ENCODE measurements around the gene PRKAR2B.

DNA sequence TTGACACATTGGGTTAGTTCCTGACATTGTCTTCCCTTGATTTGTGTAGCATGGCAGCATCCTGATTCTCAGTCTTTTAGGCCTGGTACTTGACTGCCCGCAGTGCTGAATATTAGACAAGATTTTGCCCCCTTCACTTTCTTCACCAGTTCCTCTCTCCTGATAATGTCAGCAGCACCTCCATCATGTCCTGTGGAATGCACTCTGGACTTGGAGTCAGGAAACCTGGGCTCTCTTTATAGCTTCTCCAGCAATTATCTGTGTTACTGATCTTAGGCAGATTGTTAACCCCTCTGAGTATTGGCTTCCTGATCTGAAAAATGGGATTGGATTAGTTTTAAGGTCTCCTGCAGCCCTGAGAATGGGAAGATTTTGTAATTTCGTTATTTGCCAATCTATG is 143.3 kb downstream of the PRKAR2B start:
- TF ChIP-seq, protein P1, sequence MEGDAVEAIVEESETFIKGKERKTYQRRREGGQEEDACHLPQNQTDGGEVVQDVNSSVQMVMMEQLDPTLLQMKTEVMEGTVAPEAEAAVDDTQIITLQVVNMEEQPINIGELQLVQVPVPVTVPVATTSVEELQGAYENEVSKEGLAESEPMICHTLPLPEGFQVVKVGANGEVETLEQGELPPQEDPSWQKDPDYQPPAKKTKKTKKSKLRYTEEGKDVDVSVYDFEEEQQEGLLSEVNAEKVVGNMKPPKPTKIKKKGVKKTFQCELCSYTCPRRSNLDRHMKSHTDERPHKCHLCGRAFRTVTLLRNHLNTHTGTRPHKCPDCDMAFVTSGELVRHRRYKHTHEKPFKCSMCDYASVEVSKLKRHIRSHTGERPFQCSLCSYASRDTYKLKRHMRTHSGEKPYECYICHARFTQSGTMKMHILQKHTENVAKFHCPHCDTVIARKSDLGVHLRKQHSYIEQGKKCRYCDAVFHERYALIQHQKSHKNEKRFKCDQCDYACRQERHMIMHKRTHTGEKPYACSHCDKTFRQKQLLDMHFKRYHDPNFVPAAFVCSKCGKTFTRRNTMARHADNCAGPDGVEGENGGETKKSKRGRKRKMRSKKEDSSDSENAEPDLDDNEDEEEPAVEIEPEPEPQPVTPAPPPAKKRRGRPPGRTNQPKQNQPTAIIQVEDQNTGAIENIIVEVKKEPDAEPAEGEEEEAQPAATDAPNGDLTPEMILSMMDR (IDR thresholded peaks at IDR 0.05): no peak
- TF ChIP-seq POLR2A (IDR thresholded peaks at IDR 0.05): no peak

All from heart left ventricle (tissue), 13 donors.